HG03571 (cell line): ENCODE results near the gene KIAA1328.

Source experiments
- ATAC-seq: cut with Tn5 transposase; IDR thresholded peaks from one replicate; pipeline ENCODE4 v1.9.1; 2021; ENCODE audit not compliant: unreplicated experiment

KIAA1328 gene

DNA sequence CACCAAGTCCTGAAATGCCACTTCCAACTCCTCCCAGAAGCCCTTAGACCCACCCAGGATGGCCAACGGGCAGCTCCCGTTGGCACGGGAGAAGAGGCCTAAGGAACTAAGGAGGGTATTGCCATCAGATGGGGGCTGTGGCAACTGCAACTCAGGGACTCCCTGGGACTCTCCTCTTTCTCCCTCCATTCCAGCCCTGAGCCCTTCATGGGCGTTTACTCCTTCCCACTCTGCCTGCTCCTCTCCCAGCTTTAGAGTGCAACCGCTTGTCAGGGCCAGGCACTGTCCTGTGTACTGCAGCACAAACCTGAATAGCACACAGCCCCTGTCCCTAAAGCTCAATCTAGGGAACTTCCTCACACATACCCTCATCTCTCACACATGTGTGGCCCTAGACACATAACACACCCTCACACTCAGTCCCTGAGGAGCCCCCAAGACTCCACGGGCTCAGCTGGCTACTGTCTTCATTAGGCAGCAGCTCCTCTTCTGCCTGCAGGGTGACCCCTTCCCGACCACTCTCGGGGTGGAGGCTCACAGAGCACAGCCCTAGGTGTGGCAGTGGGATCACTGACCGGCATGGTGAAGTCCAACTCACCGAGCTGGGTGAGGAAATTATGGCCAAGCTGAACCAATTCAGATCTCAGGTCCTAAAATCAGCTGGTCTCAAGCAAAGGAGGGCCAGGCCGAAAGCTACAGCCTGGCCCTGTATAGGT is 420.4 kb downstream of the KIAA1328 start:
- ATAC-seq, result no peak

- no peak for ATAC-seq
These were observed 421.1 kb downstream of the KIAA1328 start for GRCh38 chr18:37249895-37250618.

DNA sequence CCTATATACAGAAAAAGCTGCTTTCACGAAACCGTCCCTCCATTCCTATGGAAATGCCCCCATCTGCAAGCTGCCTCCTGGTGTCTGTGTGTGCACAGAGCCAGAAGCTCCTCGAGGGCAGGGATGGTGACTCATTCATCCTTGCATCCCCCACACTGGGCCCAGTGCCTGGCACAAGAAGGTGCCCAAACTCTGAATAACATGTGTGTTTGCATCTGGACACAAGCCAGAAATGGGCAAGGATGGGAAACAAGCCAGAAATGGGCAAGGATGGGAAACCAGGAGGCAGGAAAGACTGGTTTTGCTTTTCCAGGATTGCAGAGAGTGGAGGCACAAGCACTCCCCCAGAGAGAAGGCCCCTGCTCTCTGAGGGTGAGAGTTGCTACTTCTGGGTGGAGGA is 422.8 kb downstream of the KIAA1328 start:
- no peak for ATAC-seq

- ATAC-seq, result no peak
These were observed 423.4 kb downstream of the KIAA1328 start for GRCh38 chr18:37252342-37252741.

DNA sequence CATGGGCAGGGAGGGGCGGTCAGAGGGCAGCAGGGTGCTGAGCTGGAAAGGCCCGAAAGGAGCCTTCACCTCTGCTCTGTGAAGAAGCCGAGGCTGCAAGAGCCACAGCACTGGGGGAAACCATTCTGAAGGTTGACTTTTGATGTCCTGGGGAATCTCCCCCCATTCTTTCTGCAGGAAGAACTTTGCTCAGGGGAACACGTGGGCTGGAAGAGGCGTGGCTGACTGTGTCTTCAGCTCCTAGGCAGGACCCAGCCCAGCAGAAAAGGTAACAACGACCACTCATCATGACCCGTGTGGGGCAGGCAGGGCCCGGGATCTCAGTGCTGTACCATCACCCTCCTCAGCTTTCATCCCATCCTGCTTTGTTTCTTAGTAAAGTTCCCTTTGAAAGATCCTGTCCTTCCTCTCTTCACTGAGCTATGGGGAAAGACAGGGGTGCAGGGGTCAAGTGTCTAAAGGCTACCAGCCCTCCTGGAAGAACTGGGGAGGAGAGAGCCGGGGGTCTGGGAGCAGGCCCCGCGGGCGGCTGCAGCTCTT is 424.0 kb downstream of the KIAA1328 start:
- ATAC-seq, result no peak

- no peak for ATAC-seq
These were observed 424.7 kb downstream of the KIAA1328 start for GRCh38 chr18:37253394-37254235.

DNA sequence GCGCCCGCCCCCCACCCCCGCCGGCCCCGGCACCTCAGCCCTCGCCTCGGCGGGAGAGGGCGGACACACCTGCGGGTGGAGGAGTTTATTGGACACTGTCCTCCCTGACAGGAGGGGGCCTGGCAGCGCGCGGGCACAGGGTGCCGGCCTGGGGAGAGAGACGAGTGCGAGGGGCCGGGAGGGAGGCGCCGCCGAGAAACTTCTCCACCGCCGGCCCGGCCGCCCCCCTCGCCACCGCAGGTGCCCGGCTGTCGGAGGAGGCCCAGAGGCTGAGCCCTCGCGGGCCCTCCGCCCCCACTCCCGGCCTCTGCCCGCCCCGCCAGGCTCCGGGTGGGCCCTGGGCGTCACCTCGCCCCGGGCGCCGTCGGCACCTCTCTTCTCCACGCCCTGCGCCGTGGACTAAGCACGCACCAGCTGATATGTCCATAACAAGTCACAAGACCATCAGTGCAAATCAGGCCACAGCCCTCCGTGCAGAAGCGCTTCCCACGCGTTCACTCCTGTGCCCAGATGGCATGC is 425.4 kb downstream of the KIAA1328 start:
- ATAC-seq, result no peak

DNA sequence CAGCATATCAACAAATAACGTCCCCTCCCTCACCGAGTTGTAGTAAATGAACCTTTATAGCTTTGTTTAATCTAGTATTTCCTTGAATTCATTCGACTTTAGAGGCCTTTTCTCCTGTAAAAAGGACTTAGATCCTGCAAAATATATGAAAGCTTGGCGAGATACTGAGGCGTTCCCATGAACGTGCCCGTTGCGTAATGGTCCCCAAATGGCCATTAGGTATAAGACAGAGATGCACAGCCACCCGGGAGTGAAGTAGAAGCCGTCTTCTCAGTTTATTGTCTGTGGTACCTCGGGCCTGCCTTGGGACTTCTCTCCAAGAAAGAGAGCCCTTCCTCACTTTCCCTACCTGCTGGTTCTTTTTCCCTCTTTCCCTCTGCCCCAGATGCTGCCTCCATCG is 426.0 kb downstream of the KIAA1328 start:
- no peak for ATAC-seq

DNA sequence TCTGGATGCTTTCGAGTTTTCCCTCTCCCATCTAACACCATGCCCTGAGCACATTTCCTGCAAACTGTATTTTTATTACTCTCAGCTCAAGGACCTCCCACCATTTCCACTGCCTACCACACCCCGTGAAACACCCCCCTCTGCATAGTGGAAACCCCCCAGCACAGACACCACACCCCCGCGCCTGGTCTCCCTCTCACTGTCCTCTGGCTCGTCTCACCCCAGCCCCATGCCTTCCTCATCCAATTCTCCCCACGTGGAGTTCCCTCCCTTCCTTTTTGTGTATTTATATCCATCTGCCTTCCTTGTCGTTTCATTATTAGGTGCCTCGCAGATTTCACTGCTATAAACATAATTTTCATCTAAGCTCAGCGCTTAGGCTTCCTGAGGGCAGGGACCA is 429.2 kb downstream of the KIAA1328 start:
- ATAC-seq, result no peak

GRCh38 chr18:37258819-37259218 is 429.9 kb downstream of the KIAA1328 start:
- ATAC-seq, result no peak

DNA sequence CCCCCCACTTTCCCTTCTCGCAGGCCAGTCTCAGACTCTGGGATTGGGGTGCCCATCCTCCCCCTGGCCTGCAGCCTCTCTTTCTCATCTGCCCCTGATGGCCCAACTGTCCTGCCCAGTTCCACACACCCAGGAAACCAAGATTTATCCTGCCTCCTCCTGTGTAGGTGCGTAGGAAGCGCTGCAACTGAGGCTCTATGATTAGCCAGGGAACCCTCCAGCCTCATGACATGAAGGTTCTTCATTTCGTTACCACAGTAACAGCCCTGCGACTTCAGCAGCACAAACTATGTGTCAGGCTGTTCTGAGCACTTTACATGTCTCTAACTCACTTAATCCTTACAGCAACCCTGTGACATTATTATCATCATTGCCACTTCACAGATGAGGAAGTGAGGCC is 430.8 kb downstream of the KIAA1328 start:
- no peak for ATAC-seq

DNA sequence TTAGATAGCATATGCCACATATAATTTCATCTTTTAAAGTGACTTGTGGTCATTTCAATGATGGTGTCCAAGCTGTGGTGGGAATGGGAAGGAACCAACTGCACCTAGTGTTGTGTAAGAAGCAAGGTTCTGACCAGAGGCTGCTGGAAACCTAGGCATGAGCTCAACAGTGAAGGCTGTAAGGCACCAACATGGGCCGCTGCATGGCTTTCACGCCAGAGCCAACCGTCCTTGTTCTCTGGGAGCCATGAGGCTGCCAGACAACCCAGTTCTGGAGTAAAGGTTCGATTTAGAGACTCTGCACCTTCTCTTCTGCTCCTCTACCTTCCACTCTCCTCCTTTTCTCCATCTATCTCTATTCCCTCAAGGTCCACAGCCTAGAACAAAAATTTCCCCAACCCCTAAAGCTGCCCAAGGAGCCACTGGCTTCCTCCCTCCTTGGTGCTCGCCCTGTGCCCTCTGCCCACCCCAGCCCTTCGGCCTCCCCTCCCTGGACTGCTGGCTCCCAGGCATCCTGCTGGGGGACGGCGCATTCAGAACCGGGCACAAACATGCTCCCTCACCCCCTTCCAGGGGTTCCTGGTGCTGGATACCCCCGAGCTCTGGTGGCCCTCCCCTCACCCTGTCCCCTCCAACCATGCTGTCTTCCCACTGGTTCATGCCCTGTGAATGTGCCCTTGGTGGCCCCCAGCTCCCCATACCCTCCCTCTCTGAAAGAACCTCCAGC is 431.6 kb downstream of the KIAA1328 start:
- no peak for ATAC-seq

DNA sequence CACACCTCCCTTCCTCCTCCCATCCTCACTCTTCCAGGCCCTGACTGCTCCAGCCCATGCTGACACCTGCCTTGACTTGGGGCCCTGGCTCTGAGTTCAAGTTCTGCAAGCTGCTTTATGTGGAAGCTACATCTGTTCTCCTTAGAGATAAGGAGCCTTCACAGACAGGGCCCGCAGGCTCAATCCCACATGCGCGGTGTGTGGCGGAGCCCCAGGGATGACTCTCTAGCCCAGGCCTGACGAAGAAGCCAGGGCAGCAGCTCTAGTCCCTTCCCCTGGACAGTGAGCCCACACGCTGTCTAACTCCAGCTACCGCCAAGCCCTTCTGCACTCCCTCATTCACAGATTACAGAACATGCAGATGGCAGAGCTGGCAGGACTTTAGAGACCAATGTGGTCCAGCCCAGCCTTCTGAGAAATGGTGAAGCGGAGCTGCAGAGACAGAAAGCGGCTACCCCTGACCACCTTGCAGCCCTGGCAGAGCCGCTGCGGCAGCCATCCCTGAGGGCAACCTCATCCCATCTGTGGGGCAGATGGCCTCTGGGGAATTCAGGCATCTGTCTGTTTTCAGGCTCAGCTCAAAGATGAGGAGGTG is 432.4 kb downstream of the KIAA1328 start:
- ATAC-seq, result no peak

GRCh38 chr18:37261988-37262387 is 433.1 kb downstream of the KIAA1328 start:
- no peak for ATAC-seq

DNA sequence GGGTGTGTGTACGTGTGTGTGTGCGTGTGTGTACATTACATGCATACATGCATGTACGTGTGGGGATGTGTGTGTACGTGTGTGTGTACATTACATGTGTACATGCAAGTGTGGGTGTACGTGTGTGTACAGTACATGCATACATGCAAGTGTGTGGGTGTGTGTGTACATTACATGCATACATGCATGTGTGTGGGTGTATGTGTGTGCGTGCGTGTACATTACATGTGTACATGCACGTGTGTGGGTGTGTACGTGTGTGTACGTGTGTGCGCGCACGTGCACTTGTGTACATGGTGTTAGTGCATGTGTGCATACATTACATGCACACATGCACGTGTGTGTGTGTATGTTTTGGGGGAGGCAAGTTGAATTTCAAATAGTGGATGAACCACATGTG is 436.0 kb downstream of the KIAA1328 start:
- ATAC-seq, result no peak

GRCh38 chr18:37265382-37265781 is 436.5 kb downstream of the KIAA1328 start:
- ATAC-seq, result no peak

DNA sequence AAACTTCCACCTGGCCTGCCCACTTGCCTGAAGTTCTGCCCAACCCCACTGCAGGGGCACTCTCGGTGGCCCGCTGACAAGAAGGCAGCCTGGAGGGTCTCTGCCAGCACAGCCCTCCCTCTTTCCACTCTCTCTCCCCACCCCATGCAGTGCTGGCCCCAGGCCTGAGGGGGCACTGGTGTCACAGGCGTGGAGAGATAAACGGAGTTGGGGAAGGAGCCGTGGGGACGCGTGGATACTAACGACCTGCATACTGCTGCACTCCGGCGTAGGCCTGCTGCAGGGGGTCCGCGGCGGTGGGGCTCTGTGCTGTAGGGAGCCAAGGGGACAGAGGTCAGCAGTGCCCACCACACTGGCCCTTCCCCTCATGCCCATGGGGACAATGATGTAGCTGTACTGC is 437.4 kb downstream of the KIAA1328 start:
- no peak for ATAC-seq

DNA sequence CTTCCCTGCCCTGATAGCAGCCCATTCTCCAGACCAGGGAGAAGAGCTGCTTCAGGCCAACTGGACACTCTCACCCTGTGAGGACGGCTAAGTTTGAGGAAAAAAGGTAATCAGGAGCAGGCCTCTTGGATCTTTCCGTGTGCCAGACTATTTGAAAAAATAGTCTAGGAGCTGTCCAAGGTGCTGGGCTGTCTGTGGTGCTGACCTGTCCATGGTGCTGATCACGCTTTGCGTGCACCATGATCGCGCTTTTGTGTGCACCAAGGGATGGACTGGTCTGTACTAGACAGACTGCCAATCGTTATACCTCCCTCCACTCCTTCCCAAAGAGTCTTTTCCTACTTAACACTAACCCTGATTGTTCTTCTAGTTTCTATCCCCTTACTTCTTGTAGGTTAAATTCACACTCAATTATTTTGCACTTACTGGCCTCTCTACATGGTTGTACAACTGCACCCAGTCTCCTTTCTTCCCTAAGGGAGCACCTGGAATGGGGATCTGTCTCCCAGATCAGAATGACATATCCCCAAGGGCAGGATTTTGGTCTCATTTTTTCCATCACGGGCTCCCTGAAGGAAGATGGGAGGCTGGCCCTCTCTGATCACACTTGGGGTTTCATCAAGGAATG is 441.2 kb downstream of the KIAA1328 start:
- no peak for ATAC-seq

DNA sequence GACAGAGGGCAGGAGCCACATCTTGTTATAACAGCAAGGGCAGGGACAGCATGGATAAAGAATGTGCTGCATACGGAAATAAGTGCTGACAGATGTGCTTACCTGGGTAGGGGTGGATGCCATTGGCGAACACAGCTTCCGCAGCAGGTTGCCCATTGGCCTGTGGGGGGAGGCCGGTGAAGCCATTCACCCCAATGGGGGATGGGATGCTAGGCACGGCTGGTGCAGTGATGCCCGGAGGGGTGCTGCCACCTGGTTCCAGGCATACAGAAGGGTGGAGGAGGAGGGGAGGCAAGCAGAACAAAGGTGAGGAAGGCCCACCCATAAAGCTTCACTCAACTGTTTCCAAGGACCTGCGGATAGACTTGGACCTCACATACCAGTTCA is 441.7 kb downstream of the KIAA1328 start:
- ATAC-seq, result no peak

DNA sequence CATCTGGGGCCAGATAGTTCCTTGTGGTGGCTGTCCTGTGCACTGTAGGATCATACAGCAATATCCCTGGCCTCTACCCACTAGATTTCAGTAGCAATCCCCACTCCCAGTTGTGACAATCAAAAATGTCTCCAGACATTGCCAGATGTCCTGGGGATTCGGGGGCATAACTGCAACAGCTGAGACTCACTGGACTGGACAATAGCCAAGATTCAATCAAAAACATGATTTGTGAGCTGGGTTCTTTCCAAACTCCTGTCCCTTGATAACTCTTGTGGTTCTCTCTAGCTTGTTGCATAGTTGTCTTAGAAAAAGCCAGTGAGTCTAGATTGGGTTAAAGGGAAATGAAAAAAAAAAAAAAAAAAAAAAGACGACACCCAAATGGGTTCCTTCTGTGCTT is 443.3 kb downstream of the KIAA1328 start:
- ATAC-seq, result no peak
